Caco-2 (cell line): ENCODE data around the gene OR2M3. TPM values are rescaled to one million over a fixed set of nuclear protein-coding genes. Genes with fewer than 3 reads are reported as not detected.

ENCODE experiments used
- BruUV-seq: library from RNA; stranded (reverse); fragments of 400-500 nt; replicated peaks from 2 replicates; lab custom pipeline; 2021; lab: Mats Ljungman, UMichigan
- CTCF ChIA-PET: fragments of 300-600 bp; sonication (Branson Sonifier 250); formaldehyde crosslinking; loops from one replicate; lab custom pipeline; 2022; ENCODE audit warnings: antibody characterized with exemption; lab: Charles Lee
- POLR2A ChIA-PET: fragments of 300-600 bp; sonication (Branson Sonifier 250); formaldehyde crosslinking; loops from one replicate; lab custom pipeline; 2022; ENCODE audit warnings: antibody characterized with exemption; lab: Charles Lee
- DNase-seq, 2 experiments: peaks; one replicate each; pipeline versions ENCODE4 v3.0.0 to v3.0.0-alpha.2; 2020 to 2022
- H3K27me3 ChIP-seq: replicated peaks from 2 replicates; pipeline ENCODE4 v1.6.0; 2011; ENCODE audit warnings: low read length; ENCODE audit not compliant: control insufficient read depth, insufficient read depth
- H3K36me3 ChIP-seq: 2 replicates; pipeline ENCODE4 v1.5.1; 2011; ENCODE audit warnings: low read length; ENCODE audit not compliant: control insufficient read depth, insufficient read depth
- H3K4me1 ChIP-seq: fragments of 250-450 bp; sonication (Bioruptor Pico); 2 replicates; pipeline ENCODE4 v1.5.1; 2020; ENCODE audit warnings: mild to moderate bottlenecking
- H3K4me3 ChIP-seq: 2 replicates; pipeline ENCODE4 v1.5.1; 2011; ENCODE audit warnings: low read depth, mild to moderate bottlenecking, control low read depth, low read length
- H3K9me3 ChIP-seq: fragments of 250-450 bp; sonication (Bioruptor Pico); 2 replicates; pipeline ENCODE4 v1.5.1; 2020; ENCODE audit warnings: mild to moderate bottlenecking, moderate library complexity
- H3K27ac Mint-ChIP-seq: one replicate; pipeline ENCODE4 v1.8.0; 2022; ENCODE audit warnings: mixed read lengths; ENCODE audit not compliant: unreplicated experiment
- H3K27me3 Mint-ChIP-seq: one replicate; pipeline ENCODE4 v1.8.0; 2022; ENCODE audit warnings: mixed read lengths; ENCODE audit not compliant: insufficient read depth, unreplicated experiment
- H3K36me3 Mint-ChIP-seq: one replicate; pipeline ENCODE4 v1.8.0; 2022; ENCODE audit warnings: mild to moderate bottlenecking, mixed read lengths; ENCODE audit not compliant: insufficient read depth, unreplicated experiment
- H3K4me1 Mint-ChIP-seq: one replicate; pipeline ENCODE4 v1.8.0; 2022; ENCODE audit warnings: low read depth, mixed read lengths; ENCODE audit not compliant: unreplicated experiment
- H3K4me3 Mint-ChIP-seq: one replicate; pipeline ENCODE4 v1.8.0; 2022; ENCODE audit warnings: mild to moderate bottlenecking, moderate library complexity, mixed read lengths; ENCODE audit not compliant: unreplicated experiment
- H3K9me3 Mint-ChIP-seq: one replicate; pipeline ENCODE4 v1.8.0; 2022; ENCODE audit warnings: mixed read lengths; ENCODE audit not compliant: unreplicated experiment
- intact Hi-C: fragments of 100-400 bp; cut with micrococcal nuclease; formaldehyde crosslinking; loops from one replicate; pipeline ENCODE4 v1.10.0; 2022; ENCODE audit not compliant: unreplicated experiment
- total RNA-seq: library from RNA; stranded (reverse); gene quantifications from 2 replicates; pipeline ENCODE4 v1.2.3, GENCODE V29; 2022
- TF ChIP-seq, protein P1 (sequence below), 2 experiments: fragments of 200-600 bp in 1 of 2; IDR thresholded peaks; 1 replicate in 1 of 2; 2 replicates in 1 of 2; pipeline versions ENCODE4 v1.5.1 to v1.8.0; 2011 to 2022; ENCODE audit warnings: antibody characterized with exemption in 1 of 2, control low read depth in 1 of 2, inconsistent platforms in 1 of 2, low read depth in 1 of 2, low read length in 1 of 2, mild to moderate bottlenecking in 1 of 2, moderate library complexity in 1 of 2; ENCODE audit not compliant: insufficient read depth in 1 of 2, severe bottlenecking in 1 of 2, unreplicated experiment in 1 of 2

The OR2M3 gene
- total RNA-seq, 1 experiment from 2014 or later = not detected

- no peak within 1 kb of the TSS for H3K4me3 ChIP-seq
These were observed 22.5 kb upstream of the OR2M3 start, which contains the start of gene OR2M2 for GRCh38 chr1:248174521-248174920. OR2M2 (plus strand) TSS chr1:248174821; CDS start chr1:248179986, 5,165 bp downstream.

GRCh38 chr1:248183996-248184395, 13.1 kb upstream of the OR2M3 start:
- no peaks in the 10 kb centered on the region for H3K4me1 ChIP-seq
- intact Hi-C loops = no loop called here
- no peak overlapping the region for H3K27ac Mint-ChIP-seq
- H3K4me3 Mint-ChIP-seq = no peak overlapping the region
- no peaks in the 10 kb centered on the region for H3K27me3 Mint-ChIP-seq
- H3K9me3 ChIP-seq = no peaks in the 10 kb centered on the region
- CTCF ChIA-PET = no interaction called here
- H3K27me3 ChIP-seq = no peaks in the 10 kb centered on the region
- POLR2A ChIA-PET = no interaction called here
- no peaks in the 10 kb centered on the region for H3K36me3 ChIP-seq
- H3K9me3 Mint-ChIP-seq = peaks cover 20% of the 10 kb centered on the region
- no peaks in the 10 kb centered on the region for H3K4me1 Mint-ChIP-seq
- H3K36me3 Mint-ChIP-seq = no peaks in the 10 kb centered on the region
- no TSS peak for BruUV-seq
- no peak for DNase-seq
- no peak overlapping the region for H3K4me3 ChIP-seq
- TF ChIP-seq, protein P1, sequence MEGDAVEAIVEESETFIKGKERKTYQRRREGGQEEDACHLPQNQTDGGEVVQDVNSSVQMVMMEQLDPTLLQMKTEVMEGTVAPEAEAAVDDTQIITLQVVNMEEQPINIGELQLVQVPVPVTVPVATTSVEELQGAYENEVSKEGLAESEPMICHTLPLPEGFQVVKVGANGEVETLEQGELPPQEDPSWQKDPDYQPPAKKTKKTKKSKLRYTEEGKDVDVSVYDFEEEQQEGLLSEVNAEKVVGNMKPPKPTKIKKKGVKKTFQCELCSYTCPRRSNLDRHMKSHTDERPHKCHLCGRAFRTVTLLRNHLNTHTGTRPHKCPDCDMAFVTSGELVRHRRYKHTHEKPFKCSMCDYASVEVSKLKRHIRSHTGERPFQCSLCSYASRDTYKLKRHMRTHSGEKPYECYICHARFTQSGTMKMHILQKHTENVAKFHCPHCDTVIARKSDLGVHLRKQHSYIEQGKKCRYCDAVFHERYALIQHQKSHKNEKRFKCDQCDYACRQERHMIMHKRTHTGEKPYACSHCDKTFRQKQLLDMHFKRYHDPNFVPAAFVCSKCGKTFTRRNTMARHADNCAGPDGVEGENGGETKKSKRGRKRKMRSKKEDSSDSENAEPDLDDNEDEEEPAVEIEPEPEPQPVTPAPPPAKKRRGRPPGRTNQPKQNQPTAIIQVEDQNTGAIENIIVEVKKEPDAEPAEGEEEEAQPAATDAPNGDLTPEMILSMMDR (IDR thresholded peaks at IDR 0.05; ENCODE audit: insufficient read depth in 1 of 2, low read depth in 1 of 2, low read length in 1 of 2, severe bottlenecking in 1 of 2, unreplicated experiment in 1 of 2) = no peak

More at GRCh38 chr1:248174521-248174920, 22.5 kb upstream of the OR2M3 start, which contains the start of gene OR2M2:
- H3K4me3 Mint-ChIP-seq = no peak within 1 kb of the TSS
- no peaks in the 10 kb centered on the region for H3K9me3 Mint-ChIP-seq
- no peaks in the 10 kb centered on the region for H3K4me1 Mint-ChIP-seq
- no peak within 1 kb of the TSS for H3K27ac Mint-ChIP-seq
- ChIA-PET POLR2A (no interaction called here), CTCF (no interaction called here)
- no peaks in the 10 kb centered on the region for H3K4me1 ChIP-seq
- no peaks in the 10 kb centered on the region for H3K36me3 ChIP-seq
- no peaks in the 10 kb centered on the region for H3K36me3 Mint-ChIP-seq
- DNase-seq = no peak
- intact Hi-C loops = no loop called here
- TF ChIP-seq, protein P1 (IDR thresholded peaks at IDR 0.05; ENCODE audit: insufficient read depth in 1 of 2, low read depth in 1 of 2, low read length in 1 of 2, severe bottlenecking in 1 of 2, unreplicated experiment in 1 of 2) = no peak
- no peaks in the 10 kb centered on the region for H3K27me3 ChIP-seq
- no peaks in the 10 kb centered on the region for H3K27me3 Mint-ChIP-seq
- H3K9me3 ChIP-seq = no peaks in the 10 kb centered on the region
- BruUV-seq = no TSS peak

DNA sequence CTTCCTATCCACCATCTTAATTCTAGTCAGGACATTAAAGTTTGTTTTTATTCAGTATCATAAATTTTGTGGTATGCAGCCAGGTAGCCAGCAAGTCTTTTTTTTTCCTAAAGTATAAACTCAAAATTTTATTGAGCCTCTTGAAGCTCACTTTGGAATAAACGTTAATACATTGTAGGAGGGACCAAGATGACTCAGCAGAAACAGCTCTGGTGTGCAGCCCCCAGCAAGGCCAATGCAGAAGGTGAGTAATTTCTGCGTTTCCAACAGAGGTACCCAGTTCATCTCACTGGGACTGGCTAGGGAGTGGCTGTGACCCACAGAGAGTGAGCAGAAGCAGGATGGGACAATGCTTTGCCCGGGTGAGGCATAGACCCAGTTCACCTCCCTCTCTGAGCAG, 9.7 kb upstream of the OR2M3 start:
- CTCF ChIA-PET = no interaction called here

More for the DNA sequence above, 9.7 kb upstream of the OR2M3 start:
- Histone ChIP-seq H3K36me3 (no peaks in the 10 kb centered on the region), H3K27me3 (no peaks in the 10 kb centered on the region), H3K4me3 (no peak overlapping the region), H3K9me3 (0 out of 2 replicates have a peak, but pooled peaks cover 3% of the 10 kb centered on the region), H3K4me1 (no peaks in the 10 kb centered on the region)
- no peaks in the 10 kb centered on the region for H3K27me3 Mint-ChIP-seq
- DNase-seq = no peak
- no peak overlapping the region for H3K4me3 Mint-ChIP-seq
- POLR2A ChIA-PET = no interaction called here
- no peak overlapping the region for H3K27ac Mint-ChIP-seq
- H3K4me1 Mint-ChIP-seq = no peaks in the 10 kb centered on the region
- H3K9me3 Mint-ChIP-seq = peaks cover 36% of the 10 kb centered on the region
- intact Hi-C loops = no loop called here
- TF ChIP-seq, protein P1 (IDR thresholded peaks at IDR 0.05; ENCODE audit: insufficient read depth in 1 of 2, low read depth in 1 of 2, low read length in 1 of 2, severe bottlenecking in 1 of 2, unreplicated experiment in 1 of 2) = no peak
- BruUV-seq = no TSS peak
- H3K36me3 Mint-ChIP-seq = no peaks in the 10 kb centered on the region
